HepG2 (cell line): ENCODE measurements around the gene LCE6A. TPM values are rescaled to one million over a fixed set of nuclear protein-coding genes. Genes with fewer than 3 reads are reported as not detected.

Experiments used
- ATAC-seq: fragments of 200-7000 bp; cut with Tn5 transposase; 3 replicates; pipeline ENCODE4 v1.9.1; 2020; ENCODE audit warnings: mild to moderate bottlenecking, moderate library complexity
- BruUV-seq: library from RNA; stranded (reverse); fragments of 400-500 nt; replicated peaks from 2 replicates; lab custom pipeline; 2021; lab: Mats Ljungman, UMichigan
- CTCF ChIA-PET: fragments of 300-600 bp; formaldehyde crosslinking; extraction: SDS; loops from one replicate; lab custom pipeline; 2021; ENCODE audit warnings: low total read pairs, inconsistent platforms, low intra/inter-chr PET ratio; lab: Yijun Ruan, JAX
- POLR2A ChIA-PET: fragments of 350-600 bp; sonication (Branson Sonifier 250); formaldehyde crosslinking; loops from one replicate; lab custom pipeline; 2020; ENCODE audit warnings: antibody characterized with exemption, inconsistent platforms; lab: Yijun Ruan, JAX
- DNase-seq: peaks from one replicate; pipeline ENCODE4 v3.0.0-alpha.2; 2015; ENCODE audit warnings: low spot score
- FAIRE-seq: peaks from 3 replicates; lab custom pipeline; 2011; peaks lifted over from hg19 to GRCh38; lab: Jason Lieb, UNC
- H2AFZ ChIP-seq: one replicate; pipeline ENCODE4 v1.6.1; 2011; ENCODE audit warnings: low read length, inconsistent platforms
- H3K27ac ChIP-seq: fragments of 300-600 bp; 3 replicates; pipeline ENCODE4 v1.8.0; 2011; ENCODE audit warnings: mixed run types, mild to moderate bottlenecking, mixed read lengths, low read length, inconsistent platforms; ENCODE audit not compliant: insufficient read depth; ENCODE audit errors: extremely low read length
- H3K27me3 ChIP-seq, 2 experiments: fragments of 200-600 bp in 1 of 2; 2 replicates in 1 of 2; 3 replicates in 1 of 2; pipeline versions ENCODE4 v1.6.0 to v1.8.0; 2011; ENCODE audit warnings: low read length in 2 of 2, mild to moderate bottlenecking in 2 of 2, moderate library complexity in 2 of 2, inconsistent platforms in 1 of 2; ENCODE audit not compliant: insufficient read depth in 2 of 2, control insufficient read depth in 1 of 2
- H3K36me3 ChIP-seq, 2 experiments: fragments of 200-600 bp in 1 of 2; replicated peaks in 1 of 2; 2 replicates in 1 of 2; 3 replicates in 1 of 2; pipeline versions ENCODE4 v1.5.1 to v1.8.0; 2011; ENCODE audit warnings: low read length in 2 of 2, inconsistent platforms in 1 of 2; ENCODE audit not compliant: insufficient read depth in 2 of 2, control insufficient read depth in 1 of 2
- H3K4me1 ChIP-seq: 2 replicates; pipeline ENCODE4 v1.5.1; 2012; ENCODE audit warnings: low read length, inconsistent platforms; ENCODE audit not compliant: insufficient read depth
- H3K4me2 ChIP-seq: 2 replicates; pipeline ENCODE4 v1.6.0; 2011; ENCODE audit warnings: low read depth, low read length, inconsistent platforms
- H3K4me3 ChIP-seq, 3 experiments: fragments of 200-600 bp in 1 of 3; sonication (generic), shearing (Covaris generic) in 1 of 3; replicated peaks in 1 of 3; 2 replicates each; pipeline ENCODE4 v1.5.1; 2011 to 2016; ENCODE audit warnings: low read length in 3 of 3, inconsistent platforms in 2 of 3, low read depth in 2 of 3, mild to moderate bottlenecking in 2 of 3, control low read depth in 1 of 3, mixed read lengths in 1 of 3; ENCODE audit not compliant: insufficient read depth in 1 of 3
- H3K79me2 ChIP-seq: one replicate; pipeline ENCODE4 v1.6.1; 2011; ENCODE audit warnings: low read length, inconsistent platforms; ENCODE audit not compliant: insufficient read depth
- H3K9ac ChIP-seq: 2 replicates; pipeline ENCODE4 v1.6.0; 2011; ENCODE audit warnings: mild to moderate bottlenecking, low read depth, low read length, inconsistent platforms; ENCODE audit not compliant: insufficient read depth
- H3K9me3 ChIP-seq: 2 replicates; pipeline ENCODE4 v1.5.1; 2012; ENCODE audit warnings: mild to moderate bottlenecking, low read length
- H4K20me1 ChIP-seq: 2 replicates; pipeline ENCODE4 v1.6.0; 2011; ENCODE audit warnings: inconsistent platforms, mild to moderate bottlenecking, low read length, moderate library complexity; ENCODE audit not compliant: insufficient read depth
- ARID5B ChIP-seq: IDR thresholded peaks from 2 replicates; pipeline ENCODE4 v1.4.0; 2020; ENCODE audit warnings: mild to moderate bottlenecking, missing genetic modification reagents
- MYNN ChIP-seq: sonication (generic); formaldehyde crosslinking; IDR thresholded peaks from 2 replicates; pipeline ENCODE4 v1.4.0; 2020; ENCODE audit warnings: mild to moderate bottlenecking, low read depth, missing genetic modification reagents
- U2AF1 ChIP-seq: fragments of 200-400 bp; formaldehyde crosslinking; optimal IDR thresholded peaks from 2 replicates; pipeline ENCODE3; 2017; ENCODE audit warnings: mild to moderate bottlenecking, low read depth, low read length
- YEATS2 ChIP-seq: sonication (generic); formaldehyde crosslinking; IDR thresholded peaks from 2 replicates; pipeline ENCODE4 v1.4.0; 2020; ENCODE audit warnings: missing genetic modification reagents, borderline replicate concordance
- ZNF572 ChIP-seq: sonication (generic); formaldehyde crosslinking; IDR thresholded peaks from 2 replicates; pipeline ENCODE4 v1.5.1; 2020; ENCODE audit warnings: mild to moderate bottlenecking, missing genetic modification reagents
- ZNF776 ChIP-seq: sonication (generic); formaldehyde crosslinking; IDR thresholded peaks from 2 replicates; pipeline ENCODE4 v1.4.0; 2020; ENCODE audit warnings: mild to moderate bottlenecking, missing genetic modification reagents
- WGBS: methylation state at CpG from one replicate; pipeline ENCODE4 v1.1.6; 2017; ENCODE audit warnings: low lambda C conversion rate; 5-methylcytosine and 5-hydroxymethylcytosine counted together
- in situ Hi-C: cut with HindIII; loops from 2 replicates; pipeline ENCODE4 v1.10.0; 2017; ENCODE audit warnings: low pct_unique_long_range_greater_than_20kb; ENCODE audit not compliant: extremely low pct_ligation_motif_present
- intact Hi-C: fragments of 100-400 bp; cut with micrococcal nuclease; formaldehyde crosslinking; loops from one replicate; pipeline ENCODE4 v1.10.0; 2022; ENCODE audit not compliant: unreplicated experiment
- polyA plus RNA-seq, 8 experiments: library from polyadenylated mRNA; depleted of rRNA in 3 of 8; stranded (reverse) in 7 of 8; unstranded in 1 of 8; fragments of >200 nt; fragmentation: Illumina TruSeq in 4 of 8; extraction: Trizol in 4 of 8; gene quantifications; 2 replicates each; pipeline versions ENCODE4 v1.2.1 to v1.2.3, GENCODE V29; 2011 to 2016; ENCODE audit warnings: low read depth in 4 of 8, missing spikeins in 1 of 8, mixed read lengths in 1 of 8; ENCODE audit not compliant: insufficient read depth in 1 of 8
- total RNA-seq, 5 experiments: library from RNA; depleted of rRNA; stranded (reverse); fragments of >200 nt; fragmentation: Illumina TruSeq; extraction: Trizol; gene quantifications; 2 replicates each; pipeline ENCODE4 v1.2.3, GENCODE V29; 2016; ENCODE audit warnings: low read depth in 1 of 5

The LCE6A gene
- total and polyA plus RNA-seq, 2 of the 13 experiments (the other 11 are each of a cell fraction or from before 2014, with no cell fraction given): not detected

GRCh38 chr1:152823294-152823693 lies 19.4 kb upstream of the LCE6A start:
- WGBS: under 1% methylated on average over 5 of the region's 5 CpGs

More at GRCh38 chr1:152823294-152823693, 19.4 kb upstream of the LCE6A start:
- in situ Hi-C loops: no loop called here
- Histone ChIP-seq H3K79me2 (no peaks in the 10 kb centered on the region), H3K9ac (no peak overlapping the region), H3K27ac (no peak overlapping the region), H2AFZ (no peak overlapping the region), H4K20me1 (no peaks in the 10 kb centered on the region), H3K27me3 (no peaks in the 10 kb centered on the region), H3K9me3 (no peaks in the 10 kb centered on the region), H3K4me2 (no peak overlapping the region), H3K36me3 (no peaks in the 10 kb centered on the region), H3K4me1 (no peaks in the 10 kb centered on the region), H3K4me3 (no peak overlapping the region)
- FAIRE-seq (no peak), DNase-seq (no peak), ATAC-seq (no peak)
- ChIA-PET CTCF (no interaction called here), POLR2A (no interaction called here)
- intact Hi-C loops: no loop called here
- no peak for TF ChIP-seq U2AF1
- TF ChIP-seq YEATS2: no peak
- no peak for TF ChIP-seq ZNF776
- no peak for TF ChIP-seq ARID5B (CRISPR knock-in tag)
- TF ChIP-seq ZNF572 (CRISPR knock-in tag): no peak
- no peak for TF ChIP-seq MYNN (CRISPR knock-in tag)
- no TSS peak for BruUV-seq
